IMR-90 (cell line): ENCODE measurements around the gene DLX1. TPM values are rescaled to one million over a fixed set of nuclear protein-coding genes. Genes with fewer than 3 reads are reported as not detected.

Experiments used
- ATAC-seq: fragments of 200-7000 bp; cut with Tn5 transposase; 2 replicates; pipeline ENCODE4 v1.9.1; 2020; ENCODE audit warnings: low read depth, mild to moderate bottlenecking, moderate library complexity
- BruUV-seq: library from RNA; stranded (reverse); fragments of 400-500 nt; replicated peaks from 2 replicates; lab custom pipeline; 2021; lab: Mats Ljungman, UMichigan
- CTCF ChIA-PET: fragments of 300-600 bp; formaldehyde crosslinking; extraction: SDS; loops from one replicate; lab custom pipeline; 2021; ENCODE audit warnings: antibody characterized with exemption; lab: Yijun Ruan, JAX
- POLR2A ChIA-PET: fragments of 300-600 bp; sonication (Branson Sonifier 250); formaldehyde crosslinking; loops from one replicate; lab custom pipeline; 2022; ENCODE audit warnings: antibody characterized with exemption; ENCODE audit not compliant: unreplicated experiment; lab: Charles Lee
- DNase-seq: peaks from one replicate; pipeline ENCODE4 v3.0.0; 2013
- H2AFZ ChIP-seq: replicated peaks from 2 replicates; pipeline ENCODE3; 2013; ENCODE audit warnings: low read length, mild to moderate bottlenecking; ENCODE audit not compliant: poor library complexity
- H2AK5ac ChIP-seq: 2 replicates; pipeline ENCODE4 v1.6.1; 2013; ENCODE audit warnings: low read depth, low read length, inconsistent platforms
- H2AK9ac ChIP-seq: replicated peaks from 2 replicates; pipeline ENCODE3; 2013; ENCODE audit warnings: mild to moderate bottlenecking, low read depth, low read length, moderate library complexity; ENCODE audit not compliant: poor library complexity
- H2BK120ac ChIP-seq: 2 replicates; pipeline ENCODE4 v1.6.1; 2013; ENCODE audit warnings: low read depth, low read length, inconsistent platforms
- H2BK15ac ChIP-seq: 3 replicates; pipeline ENCODE4 v1.6.1; 2013; ENCODE audit warnings: low read depth, low read length, inconsistent platforms
- H2BK20ac ChIP-seq: 2 replicates; pipeline ENCODE4 v1.6.1; 2013; ENCODE audit warnings: low read depth, mild to moderate bottlenecking, inconsistent platforms, low read length, moderate library complexity
- H2BK5ac ChIP-seq: 2 replicates; pipeline ENCODE4 v1.6.1; 2013; ENCODE audit warnings: mild to moderate bottlenecking, low read depth, low read length, inconsistent platforms; ENCODE audit not compliant: poor library complexity, severe bottlenecking
- H3K14ac ChIP-seq: replicated peaks from 2 replicates; pipeline ENCODE4 v1.6.1; 2013; ENCODE audit warnings: low read depth, low read length, inconsistent platforms
- H3K18ac ChIP-seq: 2 replicates; pipeline ENCODE4 v1.6.1; 2013; ENCODE audit warnings: low read depth, low read length, control low read depth
- H3K23ac ChIP-seq: 2 replicates; pipeline ENCODE4 v1.6.1; 2013; ENCODE audit warnings: low read depth, low read length, inconsistent platforms
- H3K27ac ChIP-seq: 2 replicates; pipeline ENCODE4 v1.5.1; 2013; ENCODE audit warnings: mild to moderate bottlenecking, control low read depth, low read length; ENCODE audit not compliant: insufficient read depth
- H3K27me3 ChIP-seq: 2 replicates; pipeline ENCODE4 v1.6.1; 2013; ENCODE audit warnings: low read length; ENCODE audit not compliant: control insufficient read depth, insufficient read depth
- H3K36me3 ChIP-seq: 2 replicates; pipeline ENCODE4 v1.6.1; 2013; ENCODE audit warnings: low read length, mixed read lengths; ENCODE audit not compliant: control insufficient read depth, insufficient read depth
- H3K4ac ChIP-seq: 2 replicates; pipeline ENCODE4 v1.6.1; 2013; ENCODE audit warnings: low read depth, low read length, inconsistent platforms
- H3K4me1 ChIP-seq: 2 replicates; pipeline ENCODE4 v1.6.1; 2013; ENCODE audit warnings: low read length, mixed read lengths; ENCODE audit not compliant: control insufficient read depth, insufficient read depth
- H3K4me2 ChIP-seq: 2 replicates; pipeline ENCODE4 v1.6.1; 2013; ENCODE audit warnings: low read depth, mild to moderate bottlenecking, control low read depth, low read length, moderate library complexity
- H3K4me3 ChIP-seq: 2 replicates; pipeline ENCODE4 v1.5.1; 2013; ENCODE audit warnings: low read depth, mild to moderate bottlenecking, control low read depth, low read length, moderate library complexity; ENCODE audit not compliant: insufficient read depth
- H3K56ac ChIP-seq: 2 replicates; pipeline ENCODE4 v1.6.1; 2013; ENCODE audit warnings: low read length, inconsistent platforms; ENCODE audit not compliant: insufficient read depth; ENCODE audit errors: extremely low read depth
- H3K79me1 ChIP-seq, 2 experiments: 2 replicates each; pipeline ENCODE4 v1.6.1; 2013; ENCODE audit warnings: low read length in 2 of 2, inconsistent platforms in 1 of 2, low read depth in 1 of 2
- H3K9ac ChIP-seq: 2 replicates; pipeline ENCODE4 v1.6.1; 2013; ENCODE audit warnings: low read depth, low read length, control low read depth
- H3K9me1 ChIP-seq: 2 replicates; pipeline ENCODE4 v1.6.1; 2013; ENCODE audit warnings: low read length, inconsistent platforms; ENCODE audit not compliant: insufficient read depth
- H3K9me3 ChIP-seq: 2 replicates; pipeline ENCODE4 v1.6.1; 2013; ENCODE audit warnings: low read length; ENCODE audit not compliant: control insufficient read depth, insufficient read depth
- H4K20me1 ChIP-seq: 2 replicates; pipeline ENCODE4 v1.6.1; 2013; ENCODE audit warnings: low read length, inconsistent platforms; ENCODE audit not compliant: insufficient read depth
- H4K5ac ChIP-seq: 2 replicates; pipeline ENCODE4 v1.6.1; 2013; ENCODE audit warnings: mild to moderate bottlenecking, low read depth, low read length, control low read depth
- H4K8ac ChIP-seq, 2 experiments: 2 replicates each; pipeline ENCODE4 v1.6.1; 2013; ENCODE audit warnings: low read depth in 2 of 2, low read length in 2 of 2, control low read depth in 1 of 2, inconsistent platforms in 1 of 2
- H4K91ac ChIP-seq: 2 replicates; pipeline ENCODE4 v1.6.1; 2013; ENCODE audit warnings: low read depth, low read length, inconsistent platforms; ENCODE audit not compliant: insufficient read depth
- BHLHE40 ChIP-seq: fragments of 150-350 bp; IDR thresholded peaks from 2 replicates; pipeline ENCODE4 v1.6.1; 2016; ENCODE audit warnings: mild to moderate bottlenecking, low read depth, low read length
- CTCF ChIP-seq: conservative IDR thresholded peaks from 2 replicates; pipeline ENCODE4 v1.5.1; 2012; ENCODE audit warnings: mild to moderate bottlenecking, low read depth, low read length, improper control_type of control experiment
- FOS ChIP-seq: fragments of 150-350 bp; IDR thresholded peaks from 2 replicates; pipeline ENCODE4 v1.6.1; 2016; ENCODE audit warnings: low read depth, low read length
- NFE2L2 ChIP-seq: fragments of 150-350 bp; IDR thresholded peaks from 2 replicates; pipeline ENCODE4 v1.6.1; 2016; ENCODE audit warnings: low read depth, mild to moderate bottlenecking, low read length
- POLR2A ChIP-seq: IDR thresholded peaks from 2 replicates; pipeline ENCODE4 v1.6.1; 2012; ENCODE audit warnings: mild to moderate bottlenecking, low read depth, low read length
- RCOR1 ChIP-seq: IDR thresholded peaks from 2 replicates; pipeline ENCODE4 v1.6.1; 2012; ENCODE audit warnings: mild to moderate bottlenecking, low read length, improper control_type of control experiment; ENCODE audit not compliant: insufficient replicate concordance
- RFX5 ChIP-seq: IDR thresholded peaks from 2 replicates; pipeline ENCODE4 v1.8.0; 2012; ENCODE audit warnings: low read depth, mild to moderate bottlenecking, low read length, moderate library complexity
- WGBS, 2 experiments: methylation state at CpG; one replicate each; pipeline versions ENCODE4 v1.1.5 to v1.1.7; 2013; ENCODE audit warnings: missing lambda C conversion rate in 2 of 2; ENCODE audit not compliant: insufficient read length in 1 of 2; ENCODE audit errors: extremely low coverage in 2 of 2; 5-methylcytosine and 5-hydroxymethylcytosine counted together
- dilution Hi-C: fragments of 300-500 bp; cut with HindIII; formaldehyde crosslinking; loops from one replicate; pipeline ENCODE4 v1.14.3; 2018; ENCODE audit warnings: low sequenced_read_pairs; ENCODE audit not compliant: unreplicated experiment
- in situ Hi-C: fragments of 300-500 bp; cut with MboI; formaldehyde crosslinking; loops from 3 replicates; pipeline ENCODE4 v1.14.3; 2019; ENCODE audit warnings: low sequenced_read_pairs, inconsistent platforms, mixed read lengths
- intact Hi-C: fragments of 100-400 bp; cut with micrococcal nuclease; formaldehyde crosslinking; loops from 2 replicates; pipeline ENCODE4 v1.10.0; 2022
- polyA plus RNA-seq, 3 experiments: library from polyadenylated mRNA; depleted of rRNA; stranded (reverse); fragments of >200 nt; gene quantifications; 2 replicates each; pipeline ENCODE4 v1.2.3, GENCODE V29; 2012; ENCODE audit warnings: low replicate concordance in 1 of 3
- total RNA-seq: library from RNA; depleted of rRNA; stranded (reverse); fragments of >200 nt; gene quantifications from 2 replicates; pipeline ENCODE4 v1.2.3, GENCODE V29; 2012

Gene DLX1
- total and polyA plus RNA-seq, 2 of the 4 experiments (the other 2 are of a cell fraction) = 0.36 to 2.2 TPM

- Histone ChIP-seq H3K4me2 (no peak overlapping the region), H3K27me3 (peaks cover 84% of the 10 kb centered on the region), H3K56ac (no peak overlapping the region), H3K9me1 (no peaks in the 10 kb centered on the region), H3K4me1 (no peaks in the 10 kb centered on the region), H2AK9ac (no peak overlapping the region), H2BK15ac (no peak overlapping the region), H2BK5ac (no peak overlapping the region), H2BK20ac (no peak overlapping the region), H3K4ac (no peak overlapping the region), H2BK120ac (no peak overlapping the region), H4K5ac (no peak overlapping the region), H2AFZ (no peak overlapping the region), H3K23ac (no peak overlapping the region), H3K36me3 (no peaks in the 10 kb centered on the region), H4K20me1 (peaks cover 8% of the 10 kb centered on the region; the same call in 1 of the 2 replicates), H3K18ac (no peak overlapping the region), H3K27ac (no peak overlapping the region), H3K14ac (no peak overlapping the region), H3K9ac (no peak overlapping the region), H4K91ac (no peak overlapping the region), H2AK5ac (no peak overlapping the region), H3K79me1 (no peaks in the 10 kb centered on the region), H4K8ac (no peak overlapping the region), H3K4me3 (no peak overlapping the region), H3K9me3 (peaks cover 5% of the 10 kb centered on the region; the same call in 1 of the 2 replicates)
- TF ChIP-seq CTCF (no peak), RCOR1 (no peak), NFE2L2 (no peak), FOS (no peak), BHLHE40 (no peak), POLR2A (no peak), RFX5 (no peak)
- whole genome bisulfite sequencing, 2 experiments = 20% methylated on average over 1 of the region's 13 CpGs; no CpG with 5 or more reads in 1 of the 2 experiments
- dilution Hi-C loops = no loop called here
- ATAC-seq (no peak), DNase-seq (no peak)
- BruUV-seq = no TSS peak
- CTCF ChIA-PET = no interaction called here
- POLR2A ChIA-PET = interaction anchor here (0.6 kb wide), 1 partner anchor 242 kb away, joined by 3 read pairs; no protein-coding TSS in a partner anchor
- in situ Hi-C loops = no loop called here
- intact Hi-C loops = no loop called here
These were observed 5.8 kb downstream of the DLX1 start for GRCh38 chr2:172091000-172091641.
